A549 (cell line): Measurements from ENCODE around the gene ULK4.
"Not testable (repeated sequence)": the region's sequence is repeated elsewhere in the genome, so short reads cannot be mapped to it uniquely, and the experiment has no call there.

Experiments
- CTCF ChIP-seq: fragments of >200 bp; sonication (Bioruptor Twin); formaldehyde crosslinking; IDR thresholded peaks from 3 replicates; pipeline ENCODE4 v1.5.1; 2016
- E2F6 ChIP-seq: IDR thresholded peaks from 2 replicates; pipeline ENCODE4 v1.6.1; 2012; ENCODE audit warnings: low read depth, borderline replicate concordance
- ELK1 ChIP-seq: fragments of 150-350 bp; IDR thresholded peaks from 2 replicates; pipeline ENCODE4 v1.6.1; 2014; ENCODE audit warnings: low read depth, mild to moderate bottlenecking, low read length
- EP300 ChIP-seq, 2 experiments: fragments of >200 bp; sonication (Bioruptor Twin); formaldehyde crosslinking; IDR thresholded peaks; 2 replicates in 1 of 2; 3 replicates in 1 of 2; pipeline ENCODE4 v1.6.1; 2016 to 2017
- ESRRA ChIP-seq: fragments of 150-350 bp; IDR thresholded peaks from 2 replicates; pipeline ENCODE4 v1.6.1; 2014; ENCODE audit warnings: mild to moderate bottlenecking, low read length, borderline replicate concordance
- KDM1A ChIP-seq: fragments of 200-600 bp; sonication (generic); IDR thresholded peaks from 2 replicates; pipeline ENCODE4 v1.6.1; 2016; ENCODE audit warnings: low read depth, mild to moderate bottlenecking
- NR3C1 ChIP-seq: fragments of >200 bp; sonication (Bioruptor Twin); formaldehyde crosslinking; IDR thresholded peaks from 3 replicates; pipeline ENCODE4 v1.6.1; 2017
- POLR2A ChIP-seq: IDR thresholded peaks from 2 replicates; pipeline ENCODE4 v1.6.1; 2012; ENCODE audit warnings: mild to moderate bottlenecking, low read length
- RFX5 ChIP-seq: fragments of 450-650 bp; IDR thresholded peaks from 2 replicates; pipeline ENCODE4 v1.7.1; 2014; ENCODE audit warnings: antibody characterized with exemption, mild to moderate bottlenecking, moderate library complexity
- TF ChIP-seq, protein P1 (sequence below): IDR thresholded peaks from 2 replicates; pipeline ENCODE4 v1.6.1; 2012

DNA sequence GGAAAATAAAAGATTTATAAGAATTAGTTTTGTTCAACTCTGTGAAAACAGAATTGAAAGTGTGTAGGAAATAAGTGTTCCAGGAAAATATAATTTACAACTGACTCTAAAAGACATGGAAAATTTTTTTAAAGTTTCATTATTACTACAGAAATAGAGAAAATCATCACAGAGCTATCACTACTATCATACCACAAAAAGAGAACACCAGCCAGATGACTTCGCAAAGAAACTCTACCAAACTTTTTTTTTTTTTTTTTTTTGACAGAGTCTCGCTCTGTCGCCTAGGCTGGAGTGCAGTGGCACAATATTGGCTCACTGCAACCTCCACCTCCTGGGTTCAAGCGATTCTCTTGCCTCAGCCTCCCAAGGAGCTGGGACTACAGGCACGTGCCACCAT lies 405.7 kb downstream of the ULK4 start:
- TF ChIP-seq RFX5; ESRRA; CTCF; POLR2A; NR3C1; KDM1A; E2F6; EP300 (IDR thresholded peaks at IDR 0.05); ELK1: not testable (repeated sequence)
- TF ChIP-seq, protein P1, sequence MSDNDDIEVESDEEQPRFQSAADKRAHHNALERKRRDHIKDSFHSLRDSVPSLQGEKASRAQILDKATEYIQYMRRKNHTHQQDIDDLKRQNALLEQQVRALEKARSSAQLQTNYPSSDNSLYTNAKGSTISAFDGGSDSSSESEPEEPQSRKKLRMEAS = not testable (repeated sequence)
